Mesenchymal stem cell (in vitro differentiated cells and primary cell): ENCODE results near the gene KISS1.

Source experiments
- DNase-seq: peaks from one replicate; pipeline ENCODE4 v3.0.0-alpha.2; 2013
- H2AFZ ChIP-seq: one replicate; pipeline ENCODE4 v1.6.1; 2013; ENCODE audit warnings: low read depth, mild to moderate bottlenecking, control low read depth, inconsistent platforms, low read length, moderate library complexity
- H2AK5ac ChIP-seq: 2 replicates; pipeline ENCODE4 v1.6.1; 2013; ENCODE audit warnings: low read length, moderate library complexity, mild to moderate bottlenecking, inconsistent platforms; ENCODE audit not compliant: severe bottlenecking
- H2BK120ac ChIP-seq: one replicate; pipeline ENCODE4 v1.6.1; 2013; ENCODE audit warnings: low read depth, mild to moderate bottlenecking, inconsistent platforms, low read length, moderate library complexity
- H2BK12ac ChIP-seq, 2 experiments: one replicate each; pipeline ENCODE4 v1.6.1; 2013; ENCODE audit warnings: inconsistent platforms in 2 of 2, low read length in 2 of 2, mild to moderate bottlenecking in 2 of 2, moderate library complexity in 2 of 2, control low read depth in 1 of 2
- H2BK15ac ChIP-seq: one replicate; pipeline ENCODE4 v1.6.1; 2013; ENCODE audit warnings: mild to moderate bottlenecking, low read depth, inconsistent platforms; ENCODE audit not compliant: poor library complexity, severe bottlenecking
- H2BK5ac ChIP-seq: 2 replicates; pipeline ENCODE4 v1.6.1; 2013; ENCODE audit warnings: low read depth, mild to moderate bottlenecking, low read length, control low read depth, inconsistent platforms; ENCODE audit not compliant: poor library complexity, severe bottlenecking
- H3K14ac ChIP-seq, 2 experiments: one replicate each; pipeline ENCODE4 v1.6.1; 2013; ENCODE audit warnings: inconsistent platforms in 2 of 2, low read length in 2 of 2, control low read depth in 1 of 2, mild to moderate bottlenecking in 1 of 2, moderate library complexity in 1 of 2
- H3K18ac ChIP-seq, 2 experiments: one replicate each; pipeline ENCODE4 v1.6.1; 2013; ENCODE audit warnings: inconsistent platforms in 2 of 2, low read length in 2 of 2, control low read depth in 1 of 2, low read depth in 1 of 2, mild to moderate bottlenecking in 1 of 2
- H3K23ac ChIP-seq, 2 experiments: one replicate each; pipeline ENCODE4 v1.6.1; 2013; ENCODE audit warnings: inconsistent platforms in 2 of 2, low read length in 2 of 2, mild to moderate bottlenecking in 2 of 2, moderate library complexity in 2 of 2, control low read depth in 1 of 2
- H3K27ac ChIP-seq: 2 replicates; pipeline ENCODE4 v1.5.1; 2013; ENCODE audit warnings: mild to moderate bottlenecking, moderate library complexity, low read length, control low read depth, inconsistent platforms; ENCODE audit not compliant: poor library complexity, severe bottlenecking
- H3K27me3 ChIP-seq, 2 experiments: 2 replicates each; pipeline versions ENCODE4 v1.6.1 to v1.7.0; 2013; ENCODE audit warnings: low read length in 2 of 2, mild to moderate bottlenecking in 2 of 2, moderate library complexity in 2 of 2, control low read depth in 1 of 2, inconsistent platforms in 1 of 2; ENCODE audit not compliant: control insufficient read depth in 1 of 2, insufficient read depth in 1 of 2
- H3K36me3 ChIP-seq, 2 experiments: 2 replicates each; pipeline versions ENCODE4 v1.6.1 to v1.7.0; 2013; ENCODE audit warnings: low read length in 2 of 2, control low read depth in 1 of 2, inconsistent platforms in 1 of 2, low read depth in 1 of 2, mild to moderate bottlenecking in 1 of 2; ENCODE audit not compliant: insufficient read depth in 2 of 2, control insufficient read depth in 1 of 2
- H3K4ac ChIP-seq, 2 experiments: one replicate each; pipeline ENCODE4 v1.6.1; 2013; ENCODE audit warnings: inconsistent platforms in 2 of 2, low read length in 2 of 2, mild to moderate bottlenecking in 2 of 2, moderate library complexity in 2 of 2, control low read depth in 1 of 2, low read depth in 1 of 2
- H3K4me1 ChIP-seq: 2 replicates; pipeline ENCODE4 v1.6.1; 2013; ENCODE audit warnings: low read depth, low read length, control low read depth; ENCODE audit not compliant: control insufficient read depth, insufficient read depth
- H3K4me2 ChIP-seq: 2 replicates; pipeline ENCODE4 v1.6.1; 2013; ENCODE audit warnings: low read length, mild to moderate bottlenecking, inconsistent platforms; ENCODE audit not compliant: poor library complexity, severe bottlenecking
- H3K4me3 ChIP-seq, 2 experiments: 2 replicates each; pipeline versions ENCODE4 v1.5.1 to v1.7.0; 2013; ENCODE audit warnings: low read length in 2 of 2, mild to moderate bottlenecking in 2 of 2, control low read depth in 1 of 2, low read depth in 1 of 2; ENCODE audit not compliant: insufficient read depth in 1 of 2
- H3K79me1 ChIP-seq: replicated peaks from 2 replicates; pipeline ENCODE4 v1.6.1; 2013; ENCODE audit warnings: mild to moderate bottlenecking, control low read depth, low read length, inconsistent platforms; ENCODE audit not compliant: poor library complexity, severe bottlenecking
- H3K9ac ChIP-seq: 2 replicates; pipeline ENCODE4 v1.7.0; 2013; ENCODE audit warnings: mild to moderate bottlenecking, low read length, moderate library complexity
- H3K9me3 ChIP-seq: 2 replicates; pipeline ENCODE4 v1.7.0; 2013; ENCODE audit warnings: mild to moderate bottlenecking, low read length; ENCODE audit not compliant: control insufficient read depth
- H4K8ac ChIP-seq: one replicate; pipeline ENCODE4 v1.6.1; 2013; ENCODE audit warnings: inconsistent platforms, mild to moderate bottlenecking, low read length, moderate library complexity
- H4K91ac ChIP-seq: one replicate; pipeline ENCODE4 v1.6.1; 2013; ENCODE audit warnings: mild to moderate bottlenecking, low read length, inconsistent platforms
- WGBS: methylation state at CpG from one replicate; pipeline ENCODE4 v1.1.7; 2013; ENCODE audit warnings: mixed read lengths; 5-methylcytosine and 5-hydroxymethylcytosine counted together

Gene KISS1

GRCh38 chr1:204202481-204202880 lies 6.2 kb upstream of the KISS1 start:
- Histone ChIP-seq H3K4me2 (no peak overlapping the region), H3K4me1 (peaks cover 23% of the 10 kb centered on the region), H2BK120ac (no peak overlapping the region), H3K9ac (no peak overlapping the region), H3K9me3 (no peaks in the 10 kb centered on the region), H3K4ac (no peak overlapping the region), H4K8ac (no peak overlapping the region), H2AK5ac (no peak overlapping the region), H2BK15ac (no peak overlapping the region), H3K27ac (no peak overlapping the region), H2BK12ac (no peak overlapping the region), H4K91ac (no peak overlapping the region), H2BK5ac (no peak overlapping the region), H3K36me3 (no peaks in the 10 kb centered on the region), H3K23ac (no peak overlapping the region), H3K27me3 (peaks cover 16 to 60% of the 10 kb centered on the region in 2 experiments), H3K79me1 (no peaks in the 10 kb centered on the region), H3K4me3 (no peak overlapping the region), H3K14ac (no peak overlapping the region), H3K18ac (no peak overlapping the region), H2AFZ (no peak overlapping the region)
- no peak for DNase-seq
- 88% methylated on average over 4 of the region's 4 CpGs for WGBS

- Histone ChIP-seq H2AFZ (no peak overlapping the region), H3K4ac (no peak overlapping the region)
Measured at GRCh38 chr1:204201348-204202040, 5.2 kb upstream of the KISS1 start.

GRCh38 chr1:204199579-204199978 lies 3.3 kb upstream of the KISS1 start:
- H2AK5ac ChIP-seq: no peak overlapping the region
- H3K4me1 ChIP-seq: peaks cover 45% of the 10 kb centered on the region
- no peak overlapping the region for H3K4ac ChIP-seq
- H3K27me3 ChIP-seq: peaks cover 5 to 83% of the 10 kb centered on the region in 2 experiments
- H3K23ac ChIP-seq: no peak overlapping the region
- 94% methylated on average over 9 of the region's 9 CpGs for WGBS
- no peak overlapping the region for H2BK5ac ChIP-seq
- H3K9me3 ChIP-seq: no peaks in the 10 kb centered on the region
- H3K79me1 ChIP-seq: no peaks in the 10 kb centered on the region
- H3K9ac ChIP-seq: no peak overlapping the region
- no peak for DNase-seq
- H2BK12ac ChIP-seq: no peak overlapping the region
- H2BK120ac ChIP-seq: no peak overlapping the region
- no peak overlapping the region for H4K91ac ChIP-seq
- H2AFZ ChIP-seq: no peak overlapping the region
- H3K14ac ChIP-seq: no peak overlapping the region
- no peak overlapping the region for H3K27ac ChIP-seq
- no peak overlapping the region for H3K4me3 ChIP-seq
- H3K18ac ChIP-seq: no peak overlapping the region
- H3K4me2 ChIP-seq: no peak overlapping the region
- no peak overlapping the region for H2BK15ac ChIP-seq
- H4K8ac ChIP-seq: no peak overlapping the region
- no peaks in the 10 kb centered on the region for H3K36me3 ChIP-seq

More at GRCh38 chr1:204201348-204202040, 5.2 kb upstream of the KISS1 start:
- H3K23ac ChIP-seq: no peak overlapping the region
- H3K9me3 ChIP-seq: no peaks in the 10 kb centered on the region
- no peaks in the 10 kb centered on the region for H3K79me1 ChIP-seq
- H3K4me3 ChIP-seq: no peak overlapping the region
- no peak overlapping the region for H4K91ac ChIP-seq
- H3K18ac ChIP-seq: no peak overlapping the region
- no peak overlapping the region for H2BK15ac ChIP-seq
- no peak overlapping the region for H3K4me2 ChIP-seq
- H3K9ac ChIP-seq: no peak overlapping the region
- H2BK5ac ChIP-seq: no peak overlapping the region
- DNase-seq: no peak
- H2BK12ac ChIP-seq: no peak overlapping the region
- H4K8ac ChIP-seq: no peak overlapping the region
- H3K27me3 ChIP-seq: peaks cover 11 to 67% of the 10 kb centered on the region in 2 experiments
- H2AK5ac ChIP-seq: no peak overlapping the region
- no peak overlapping the region for H3K27ac ChIP-seq
- WGBS: 90% methylated on average over 11 of the region's 12 CpGs
- no peak overlapping the region for H3K14ac ChIP-seq
- no peaks in the 10 kb centered on the region for H3K36me3 ChIP-seq
- peaks cover 28% of the 10 kb centered on the region for H3K4me1 ChIP-seq
- no peak overlapping the region for H2BK120ac ChIP-seq

GRCh38 chr1:204198348-204199340 lies 2.4 kb upstream of the KISS1 start:
- no peak overlapping the region for H2BK12ac ChIP-seq
- no peak overlapping the region for H2BK120ac ChIP-seq
- no peak overlapping the region for H3K27ac ChIP-seq
- peaks cover 46% of the 10 kb centered on the region for H3K4me1 ChIP-seq
- no peak overlapping the region for H3K4me3 ChIP-seq
- H2AFZ ChIP-seq: no peak overlapping the region
- no peak overlapping the region for H3K14ac ChIP-seq
- H3K27me3 ChIP-seq: peaks cover 5 to 83% of the 10 kb centered on the region in 2 experiments
- H2AK5ac ChIP-seq: peak overlapping the region; percentile 79
- no peak overlapping the region for H2BK5ac ChIP-seq
- peak overlapping the region in 1 of 2 experiments; percentile 16 for H3K23ac ChIP-seq
- no peak overlapping the region for H4K8ac ChIP-seq
- H3K79me1 ChIP-seq: no peaks in the 10 kb centered on the region
- no peak overlapping the region for H3K4ac ChIP-seq
- H3K36me3 ChIP-seq: no peaks in the 10 kb centered on the region
- DNase-seq: peak; percentile 71
- H2BK15ac ChIP-seq: no peak overlapping the region
- peak overlapping the region in 1 of 2 experiments; percentile 56 for H3K18ac ChIP-seq
- no peaks in the 10 kb centered on the region for H3K9me3 ChIP-seq
- 68% methylated on average over 15 of the region's 18 CpGs for WGBS
- no peak overlapping the region for H3K4me2 ChIP-seq
- H3K9ac ChIP-seq: no peak overlapping the region
- no peak overlapping the region for H4K91ac ChIP-seq
